Stimulated activated naive CD8-positive, alpha-beta T cell treated with anti-CD3 and anti-CD28 coated beads, Interleukin-15, Interleukin-2, amounts not matched to agents 100 U/mL and 50 U/mL, for 24 hours (primary cell): ENCODE data around the gene OR1I1.
"Not testable (repeated sequence)": the region's sequence is repeated elsewhere in the genome, so short reads cannot be mapped to it uniquely, and the experiment has no call there.

Experiments used
- ATAC-seq: fragments of 150-1000 bp; cut with Tn5 transposase; one replicate; pipeline ENCODE4 v1.10.0; 2021
- DNase-seq: peaks from one replicate; pipeline ENCODE4 v3.0.0; 2021

OR1I1 gene

GRCh38 chr19:15081911-15082310 is at the start of gene OR1I1:
TSS of gene OR1I1 (plus strand) at chr19:15082211. CDS start at chr19:15087066, 4,855 bp downstream.
- DNase-seq (no peak), ATAC-seq (no peak)

- DNase-seq (no peak), ATAC-seq (no peak)
These were observed 46.2 kb upstream of the OR1I1 start for GRCh38 chr19:15035795-15036311.

GRCh38 chr19:15037586-15037985 is 44.4 kb upstream of the OR1I1 start:
- no peak for DNase-seq
- no peak for ATAC-seq

GRCh38 chr19:15038294-15038693 is 43.7 kb upstream of the OR1I1 start:
- DNase-seq, result no peak
- no peak for ATAC-seq

GRCh38 chr19:15042003-15042402 is 40.0 kb upstream of the OR1I1 start:
- no peak for ATAC-seq

GRCh38 chr19:15042826-15043225 is 39.2 kb upstream of the OR1I1 start:
- no peak for ATAC-seq
- DNase-seq, result no peak

More at GRCh38 chr19:15042003-15042402, 40.0 kb upstream of the OR1I1 start:
- DNase-seq, result no peak

- DNase-seq (no peak), ATAC-seq (no peak)
These were observed 36.5 kb upstream of the OR1I1 start for GRCh38 chr19:15045506-15045905.

- ATAC-seq, result no peak
These were observed 34.3 kb upstream of the OR1I1 start for GRCh38 chr19:15047680-15048079.

GRCh38 chr19:15048128-15048527 is 33.9 kb upstream of the OR1I1 start:
- ATAC-seq (no peak), DNase-seq (no peak)

More at GRCh38 chr19:15047680-15048079, 34.3 kb upstream of the OR1I1 start:
- no peak for DNase-seq

- DNase-seq (no peak), ATAC-seq (no peak)
These were observed 33.0 kb upstream of the OR1I1 start, which contains the start of gene CASP14 for GRCh38 chr19:15048885-15049541. TSS of gene CASP14 (plus strand) at chr19:15049480. CDS start at chr19:15052252, 2,772 bp downstream.

GRCh38 chr19:15050639-15051038 is 31.4 kb upstream of the OR1I1 start:
- DNase-seq, result no peak
- no peak for ATAC-seq

GRCh38 chr19:15062036-15062435 is 20.0 kb upstream of the OR1I1 start:
- ATAC-seq (no peak), DNase-seq (no peak)

GRCh38 chr19:15070386-15070785 is 11.6 kb upstream of the OR1I1 start:
- not testable (repeated sequence) for DNase-seq, ATAC-seq

GRCh38 chr19:15072930-15073647 is 8.9 kb upstream of the OR1I1 start:
- ATAC-seq (no peak), DNase-seq (no peak)

GRCh38 chr19:15074371-15074770 is 7.6 kb upstream of the OR1I1 start:
- no peak for DNase-seq
- ATAC-seq, result no peak

- no peak for ATAC-seq
- no peak for DNase-seq
These were observed 6.2 kb upstream of the OR1I1 start for GRCh38 chr19:15075806-15076205.

- ATAC-seq, DNase-seq: not testable (repeated sequence)
These were observed 2.0 kb upstream of the OR1I1 start for GRCh38 chr19:15080002-15080401.

- ATAC-seq (no peak), DNase-seq (no peak)
These were observed 5.2 kb downstream of the OR1I1 start for GRCh38 chr19:15087182-15087581.

GRCh38 chr19:15091918-15092753 is 10.1 kb downstream of the OR1I1 start:
- DNase-seq, result peak; percentile 45
- ATAC-seq, result peak; percentile 30

GRCh38 chr19:15093001-15093400 is 11.0 kb downstream of the OR1I1 start:
- DNase-seq (no peak), ATAC-seq (no peak)

GRCh38 chr19:15096223-15096622 is 14.2 kb downstream of the OR1I1 start:
- ATAC-seq (no peak), DNase-seq (no peak)

- not testable (repeated sequence) for ATAC-seq, DNase-seq
These were observed 16.0 kb downstream of the OR1I1 start for GRCh38 chr19:15097980-15098379.
